Upper lobe of left lung (tissue), 4 donors: ENCODE data around the gene RNF17.

ENCODE experiments used
- POLR2A ChIP-seq, 4 donors: fragments of 450-650 bp; IDR thresholded peaks; one replicate each; pipeline ENCODE4 v1.5.1; 2016 to 2017; ENCODE audit warnings: antibody characterized with exemption in 4 of 4, mild to moderate bottlenecking in 2 of 4
- TF ChIP-seq, protein P1 (sequence below), 6 experiments: fragments of 450-650 bp in 4 of 6; fragments of 200-600 bp in 2 of 6; sonication (generic) in 2 of 6; IDR thresholded peaks; one replicate each; pipeline ENCODE4 v1.5.1; 2016 to 2019; ENCODE audit warnings: antibody characterized with exemption in 6 of 6

DNA sequence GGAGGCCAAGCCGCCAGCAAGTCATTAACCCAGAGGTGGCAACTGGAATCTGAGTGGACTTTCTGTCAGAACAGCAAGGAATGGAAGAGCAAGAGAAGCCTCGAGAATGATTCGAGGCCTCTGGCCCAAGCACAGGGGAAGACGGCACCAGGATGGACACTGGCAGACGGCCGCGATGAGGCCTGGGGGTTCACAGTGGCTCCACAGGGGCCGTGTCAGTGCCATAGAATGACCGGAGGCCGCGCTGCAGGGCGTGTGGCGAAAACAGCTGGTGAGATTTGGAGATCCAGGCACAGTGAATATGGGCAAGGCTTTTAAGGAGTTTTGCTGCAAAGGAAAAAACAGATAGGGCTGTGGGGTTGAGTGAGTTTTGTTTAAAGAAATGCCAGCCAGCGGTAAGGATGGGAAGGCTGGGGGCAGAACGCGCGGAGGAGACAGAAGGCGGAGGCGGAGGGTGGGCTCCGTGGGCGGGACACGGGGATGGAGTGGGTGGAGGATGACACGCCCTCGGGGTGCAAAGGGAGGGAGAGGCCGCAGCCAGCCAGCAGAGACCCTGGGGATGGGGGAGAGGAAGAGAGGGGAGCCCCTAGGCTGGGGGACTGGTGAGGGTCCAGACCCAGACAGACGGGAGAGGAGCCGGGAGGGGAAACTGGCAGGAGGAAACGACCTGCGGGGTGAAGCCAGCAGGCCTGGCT is 130.5 kb downstream of the RNF17 start:
- TF ChIP-seq, protein P1, sequence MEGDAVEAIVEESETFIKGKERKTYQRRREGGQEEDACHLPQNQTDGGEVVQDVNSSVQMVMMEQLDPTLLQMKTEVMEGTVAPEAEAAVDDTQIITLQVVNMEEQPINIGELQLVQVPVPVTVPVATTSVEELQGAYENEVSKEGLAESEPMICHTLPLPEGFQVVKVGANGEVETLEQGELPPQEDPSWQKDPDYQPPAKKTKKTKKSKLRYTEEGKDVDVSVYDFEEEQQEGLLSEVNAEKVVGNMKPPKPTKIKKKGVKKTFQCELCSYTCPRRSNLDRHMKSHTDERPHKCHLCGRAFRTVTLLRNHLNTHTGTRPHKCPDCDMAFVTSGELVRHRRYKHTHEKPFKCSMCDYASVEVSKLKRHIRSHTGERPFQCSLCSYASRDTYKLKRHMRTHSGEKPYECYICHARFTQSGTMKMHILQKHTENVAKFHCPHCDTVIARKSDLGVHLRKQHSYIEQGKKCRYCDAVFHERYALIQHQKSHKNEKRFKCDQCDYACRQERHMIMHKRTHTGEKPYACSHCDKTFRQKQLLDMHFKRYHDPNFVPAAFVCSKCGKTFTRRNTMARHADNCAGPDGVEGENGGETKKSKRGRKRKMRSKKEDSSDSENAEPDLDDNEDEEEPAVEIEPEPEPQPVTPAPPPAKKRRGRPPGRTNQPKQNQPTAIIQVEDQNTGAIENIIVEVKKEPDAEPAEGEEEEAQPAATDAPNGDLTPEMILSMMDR (IDR thresholded peaks at IDR 0.05): no peak
- no peak for TF ChIP-seq POLR2A (IDR thresholded peaks at IDR 0.05)
